GM04503 (cell line): ENCODE data around the gene GRHL3.
"Not testable (repeated sequence)": the region's sequence is repeated elsewhere in the genome, so short reads cannot be mapped to it uniquely, and the experiment has no call there.

ENCODE experiments used
- DNase-seq: peaks from one replicate; pipeline ENCODE4 v3.0.0-alpha.2; 2012; ENCODE audit warnings: low read depth

The GRHL3 gene

GRCh38 chr1:24319312-24319863 is at the start of gene GRHL3:
GRHL3 (plus strand) TSS chr1:24319357; CDS start chr1:24319552, 195 bp downstream.
- no peak for DNase-seq

- DNase-seq = not testable (repeated sequence)
These were observed 44.7 kb upstream of the GRHL3 start for GRCh38 chr1:24274203-24275103.

- DNase-seq = no peak
These were observed 44.1 kb upstream of the GRHL3 start for GRCh38 chr1:24275104-24275410.

GRCh38 chr1:24275510-24275909 is 43.6 kb upstream of the GRHL3 start:
- DNase-seq = no peak

GRCh38 chr1:24276791-24277190 is 42.4 kb upstream of the GRHL3 start:
- DNase-seq = no peak

GRCh38 chr1:24277420-24278169 is 41.6 kb upstream of the GRHL3 start:
- DNase-seq = peak; percentile 74

GRCh38 chr1:24278726-24279125 is 40.4 kb upstream of the GRHL3 start:
- no peak for DNase-seq

- no peak for DNase-seq
These were observed 39.4 kb upstream of the GRHL3 start for GRCh38 chr1:24279590-24280232.

GRCh38 chr1:24281591-24281990 is 37.6 kb upstream of the GRHL3 start:
- DNase-seq = no peak

GRCh38 chr1:24282491-24282890 is 36.7 kb upstream of the GRHL3 start:
- no peak for DNase-seq

- DNase-seq = no peak
These were observed 35.6 kb upstream of the GRHL3 start for GRCh38 chr1:24283326-24284155.

GRCh38 chr1:24284156-24284471 is 35.0 kb upstream of the GRHL3 start:
- DNase-seq = no peak

- DNase-seq = no peak
These were observed 33.9 kb upstream of the GRHL3 start for GRCh38 chr1:24285231-24285630.

- no peak for DNase-seq
These were observed 32.7 kb upstream of the GRHL3 start for GRCh38 chr1:24286246-24287010.

- not testable (repeated sequence) for DNase-seq
These were observed 31.4 kb upstream of the GRHL3 start for GRCh38 chr1:24287779-24288178.

- no peak for DNase-seq
These were observed 30.7 kb upstream of the GRHL3 start for GRCh38 chr1:24288479-24288878.

GRCh38 chr1:24289937-24290595 is 29.1 kb upstream of the GRHL3 start:
- DNase-seq = peak; percentile 80

GRCh38 chr1:24290933-24291487 is 28.1 kb upstream of the GRHL3 start:
- no peak for DNase-seq

GRCh38 chr1:24292103-24292502 is 27.1 kb upstream of the GRHL3 start:
- no peak for DNase-seq

GRCh38 chr1:24292887-24293286 is 26.3 kb upstream of the GRHL3 start:
- no peak for DNase-seq
